HAP-1 (cell line): ENCODE measurements around the gene LETMD1.
"Not testable (repeated sequence)": the region's sequence is repeated elsewhere in the genome, so short reads cannot be mapped to it uniquely, and the experiment has no call there.

Experiments
- DNase-seq, 2 experiments: peaks; one replicate each; pipeline ENCODE4 v3.0.0-alpha.2; 2016 to 2020; ENCODE audit warnings: low spot score in 2 of 2
- H3K27me3 ChIP-seq: fragments of 250-450 bp; sonication (Bioruptor Pico); 2 replicates; pipeline ENCODE4 v1.5.1; 2020; ENCODE audit warnings: low read depth, mild to moderate bottlenecking, moderate library complexity
- H3K36me3 ChIP-seq: fragments of 250-450 bp; sonication (Bioruptor Pico); replicated peaks from 2 replicates; pipeline ENCODE4 v1.5.1; 2020; ENCODE audit warnings: mild to moderate bottlenecking
- H3K4me1 ChIP-seq: fragments of 250-450 bp; sonication (Bioruptor Pico); 2 replicates; pipeline ENCODE4 v1.5.1; 2020; ENCODE audit warnings: mild to moderate bottlenecking
- H3K4me3 ChIP-seq: fragments of 250-450 bp; sonication (Bioruptor Pico); 2 replicates; pipeline ENCODE4 v1.5.1; 2020; ENCODE audit warnings: mild to moderate bottlenecking, moderate library complexity
- H3K9me3 ChIP-seq: fragments of 250-450 bp; sonication (Bioruptor Pico); 2 replicates; pipeline ENCODE4 v1.5.1; 2020; ENCODE audit warnings: mild to moderate bottlenecking, moderate library complexity
- in situ Hi-C: fragments of 300-500 bp; cut with MboI; formaldehyde crosslinking; loops from 3 replicates; pipeline ENCODE4 v1.14.3; 2020; ENCODE audit warnings: low sequenced_read_pairs, inconsistent platforms, mixed read lengths

LETMD1 gene

GRCh38 chr12:51075390-51075789 lies 27.3 kb downstream of the LETMD1 start:
- no peak for DNase-seq
- Histone ChIP-seq H3K4me3 (no peak overlapping the region), H3K36me3 (peaks cover 23% of the 10 kb centered on the region), H3K4me1 (no peaks in the 10 kb centered on the region), H3K9me3 (no peaks in the 10 kb centered on the region), H3K27me3 (no peaks in the 10 kb centered on the region)
- in situ Hi-C loops = no loop called here

GRCh38 chr12:51076236-51076930 lies 28.3 kb downstream of the LETMD1 start:
- no peaks in the 10 kb centered on the region for H3K27me3 ChIP-seq
- no peak overlapping the region for H3K4me3 ChIP-seq
- peaks cover 1% of the 10 kb centered on the region; the same call in 1 of the 2 replicates for H3K4me1 ChIP-seq
- no peaks in the 10 kb centered on the region for H3K9me3 ChIP-seq
- DNase-seq = no peak
- in situ Hi-C loops = no loop called here
- H3K36me3 ChIP-seq = peaks cover 17% of the 10 kb centered on the region

GRCh38 chr12:51077930-51078329 lies 29.8 kb downstream of the LETMD1 start:
- no peaks in the 10 kb centered on the region for H3K27me3 ChIP-seq
- DNase-seq = no peak
- no peak overlapping the region for H3K4me3 ChIP-seq
- H3K4me1 ChIP-seq = peaks cover 7% of the 10 kb centered on the region
- no peaks in the 10 kb centered on the region for H3K9me3 ChIP-seq
- H3K36me3 ChIP-seq = peaks cover 5% of the 10 kb centered on the region
- in situ Hi-C loops = no loop called here

GRCh38 chr12:51078346-51078745 lies 30.2 kb downstream of the LETMD1 start:
- in situ Hi-C loops, H3K9me3 ChIP-seq, DNase-seq, H3K36me3 ChIP-seq, H3K4me3 ChIP-seq, H3K27me3 ChIP-seq, H3K4me1 ChIP-seq: not testable (repeated sequence)

GRCh38 chr12:51078866-51079265 lies 30.7 kb downstream of the LETMD1 start:
- H3K4me3 ChIP-seq, DNase-seq, H3K4me1 ChIP-seq, in situ Hi-C loops, H3K36me3 ChIP-seq, H3K27me3 ChIP-seq, H3K9me3 ChIP-seq: not testable (repeated sequence)

GRCh38 chr12:51080136-51080535 lies 32.0 kb downstream of the LETMD1 start:
- no peaks in the 10 kb centered on the region for H3K27me3 ChIP-seq
- DNase-seq = no peak
- H3K4me1 ChIP-seq = peaks cover 7% of the 10 kb centered on the region
- in situ Hi-C loops = no loop called here
- H3K36me3 ChIP-seq = no peaks in the 10 kb centered on the region; the same call in 1 of the 2 replicates
- H3K4me3 ChIP-seq = no peak overlapping the region
- no peaks in the 10 kb centered on the region for H3K9me3 ChIP-seq

GRCh38 chr12:51081421-51081820 lies 33.3 kb downstream of the LETMD1 start:
- in situ Hi-C loops = no loop called here
- Histone ChIP-seq H3K4me3 (no peak overlapping the region), H3K27me3 (no peaks in the 10 kb centered on the region), H3K9me3 (no peaks in the 10 kb centered on the region), H3K36me3 (no peaks in the 10 kb centered on the region; the same call in 1 of the 2 replicates), H3K4me1 (peaks cover 7% of the 10 kb centered on the region)
- DNase-seq = no peak

GRCh38 chr12:51082561-51083125 lies 34.5 kb downstream of the LETMD1 start:
- peak overlapping the region; percentile 93 for H3K4me3 ChIP-seq
- H3K36me3 ChIP-seq = no peaks in the 10 kb centered on the region; the same call in 1 of the 2 replicates
- H3K9me3 ChIP-seq = no peaks in the 10 kb centered on the region
- no peaks in the 10 kb centered on the region for H3K27me3 ChIP-seq
- in situ Hi-C loops = no loop called here
- peaks cover 7% of the 10 kb centered on the region for H3K4me1 ChIP-seq
- peak in 1 of 2 experiments; percentile 57 for DNase-seq

- no peaks in the 10 kb centered on the region for H3K9me3 ChIP-seq
- no peaks in the 10 kb centered on the region for H3K27me3 ChIP-seq
- peaks cover 7% of the 10 kb centered on the region for H3K4me1 ChIP-seq
- peak; percentile 94 to 97 for DNase-seq
- H3K4me3 ChIP-seq = peak within 1 kb of the TSS; percentile 93
- H3K36me3 ChIP-seq = no peaks in the 10 kb centered on the region; the same call in 1 of the 2 replicates
- in situ Hi-C loops = no loop called here
These were observed 35.2 kb downstream of the LETMD1 start, which contains the start of gene CSRNP2 for GRCh38 chr12:51083126-51083833. TSS of gene CSRNP2 (minus strand) at chr12:51083596. CDS start at chr12:51076561, 7,035 bp downstream.

GRCh38 chr12:51085757-51086156 lies 37.6 kb downstream of the LETMD1 start:
- Histone ChIP-seq H3K9me3 (no peaks in the 10 kb centered on the region), H3K4me1 (peaks cover 7% of the 10 kb centered on the region), H3K36me3 (no peaks in the 10 kb centered on the region; the same call in 1 of the 2 replicates), H3K4me3 (no peak overlapping the region), H3K27me3 (no peaks in the 10 kb centered on the region)
- no peak for DNase-seq
- in situ Hi-C loops = no loop called here

GRCh38 chr12:51086933-51087332 lies 38.8 kb downstream of the LETMD1 start:
- H3K4me3 ChIP-seq = no peak overlapping the region
- H3K4me1 ChIP-seq = peaks cover 4% of the 10 kb centered on the region
- DNase-seq = no peak
- in situ Hi-C loops = no loop called here
- no peaks in the 10 kb centered on the region for H3K27me3 ChIP-seq
- H3K9me3 ChIP-seq = no peaks in the 10 kb centered on the region
- H3K36me3 ChIP-seq = no peaks in the 10 kb centered on the region; the same call in 1 of the 2 replicates

- in situ Hi-C loops = no loop called here
- Histone ChIP-seq H3K36me3 (peaks cover 3% of the 10 kb centered on the region; the same call in 1 of the 2 replicates), H3K27me3 (no peaks in the 10 kb centered on the region), H3K4me1 (no peaks in the 10 kb centered on the region), H3K9me3 (no peaks in the 10 kb centered on the region), H3K4me3 (no peak overlapping the region)
- no peak for DNase-seq
These were observed 39.7 kb downstream of the LETMD1 start for GRCh38 chr12:51087818-51088217.

GRCh38 chr12:51090705-51091229 lies 42.6 kb downstream of the LETMD1 start:
- Histone ChIP-seq H3K4me1 (no peaks in the 10 kb centered on the region), H3K4me3 (no peak overlapping the region), H3K27me3 (no peaks in the 10 kb centered on the region), H3K36me3 (peaks cover 24% of the 10 kb centered on the region), H3K9me3 (no peaks in the 10 kb centered on the region)
- in situ Hi-C loops = no loop called here
- no peak for DNase-seq

GRCh38 chr12:51098611-51099010 lies 50.5 kb downstream of the LETMD1 start:
- Histone ChIP-seq H3K27me3 (no peaks in the 10 kb centered on the region), H3K4me1 (no peaks in the 10 kb centered on the region), H3K4me3 (no peak overlapping the region), H3K9me3 (no peaks in the 10 kb centered on the region), H3K36me3 (peaks cover 66% of the 10 kb centered on the region)
- in situ Hi-C loops = no loop called here
- no peak for DNase-seq
